ENCODE data around the gene FRMPD1.

FRMPD1 gene

DNA sequence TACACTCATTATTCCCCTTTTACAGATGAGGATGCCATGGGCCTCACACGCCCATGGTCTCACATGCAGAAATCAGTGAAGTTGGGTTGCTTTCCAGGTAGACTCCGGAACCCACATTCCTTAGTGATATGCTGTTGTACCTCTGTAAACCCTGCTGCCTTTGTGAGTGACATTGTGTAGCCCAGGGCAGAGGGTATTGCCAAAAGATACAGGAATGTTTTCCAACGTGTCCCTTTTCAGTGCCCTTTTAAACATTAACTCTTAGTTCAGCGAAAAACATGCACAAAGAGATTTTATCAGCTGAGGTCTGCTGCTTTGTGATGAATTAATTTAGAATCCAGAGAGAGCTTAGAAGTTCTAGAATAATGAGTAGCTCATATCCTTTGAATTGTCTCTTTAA lies 64.5 kb downstream of the FRMPD1 start:
- Histone ChIP-seq H2BK5ac (ENCODE audit: low read length) (no peak overlapping the region), H3K79me2 (ENCODE audit: control insufficient read depth, insufficient read depth, low read length) (no peaks in the 10 kb centered on the region), H4K8ac (ENCODE audit: low read depth, low read length) (no peak overlapping the region), H3K27me3 (ENCODE audit: insufficient read depth, low read length, poor library complexity) (peaks cover 1% of the 10 kb centered on the region), H3K4me2 (ENCODE audit: low read length) (no peak overlapping the region), H2BK120ac (ENCODE audit: low read depth, low read length) (no peak overlapping the region), H3K27ac (ENCODE audit: low read depth, low read length) (no peak overlapping the region), H3K23ac (ENCODE audit: low read length) (no peak overlapping the region), H3K4ac (ENCODE audit: low read depth, low read length) (no peak overlapping the region), H3K18ac (ENCODE audit: low read length) (no peak overlapping the region), H3K36me3 (ENCODE audit: control insufficient read depth, insufficient read depth, low read length) (no peaks in the 10 kb centered on the region), H4K5ac (ENCODE audit: low read length) (no peak overlapping the region), H2BK15ac (replicated peaks; ENCODE audit: low read depth) (no peak overlapping the region), H3K56ac (ENCODE audit: low read length) (no peak overlapping the region), H3K4me1 (ENCODE audit: control insufficient read depth, low read depth, low read length) (no peaks in the 10 kb centered on the region), H3K9ac (ENCODE audit: low read length) (no peak overlapping the region), H2AK5ac (ENCODE audit: low read length) (no peak overlapping the region), H3K4me3 (ENCODE audit: low read length) (no peak overlapping the region), H3K79me1 (ENCODE audit: low read length) (no peaks in the 10 kb centered on the region)
- no peak for DNase-seq
- no CpG with 5 or more reads among the region's 4 CpGs for WGBS (ENCODE audit: extremely low coverage, insufficient coverage, low lambda C conversion rate)

DNA sequence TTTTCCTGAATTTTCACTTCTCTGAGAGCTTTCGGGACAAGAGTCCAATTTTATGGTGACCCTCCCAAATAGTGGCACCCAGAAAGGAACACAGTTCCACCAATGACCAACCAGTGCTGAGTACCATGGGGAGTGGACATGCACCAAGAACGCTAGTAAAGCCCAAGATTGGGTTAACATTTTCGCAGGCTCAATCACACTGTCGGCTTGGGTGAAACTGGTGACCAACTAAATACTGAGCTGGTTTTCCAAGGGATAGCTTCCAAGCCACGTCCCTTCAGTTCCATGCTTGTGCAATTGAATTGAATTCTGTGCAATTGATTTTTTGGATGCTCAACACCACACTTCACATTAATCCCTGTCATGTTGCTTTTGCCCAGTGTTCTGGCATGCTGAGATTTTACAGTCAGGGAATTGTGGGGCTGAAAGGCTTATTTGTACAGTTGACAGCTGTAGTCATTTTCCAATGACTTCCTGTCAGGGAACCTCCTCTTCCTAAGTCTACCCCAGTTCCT lies 65.3 kb downstream of the FRMPD1 start:
- H3K18ac ChIP-seq (ENCODE audit: low read length): no peak overlapping the region
- H3K4me3 ChIP-seq (ENCODE audit: low read length): no peak overlapping the region
- H3K4me1 ChIP-seq (ENCODE audit: control insufficient read depth, low read depth, low read length): no peaks in the 10 kb centered on the region
- no peaks in the 10 kb centered on the region for H3K36me3 ChIP-seq (ENCODE audit: control insufficient read depth, insufficient read depth, low read length)
- no peak overlapping the region for H3K9ac ChIP-seq (ENCODE audit: low read length)
- no peak overlapping the region for H3K56ac ChIP-seq (ENCODE audit: low read length)
- H2BK5ac ChIP-seq (ENCODE audit: low read length): no peak overlapping the region
- H3K27me3 ChIP-seq (ENCODE audit: insufficient read depth, low read length, poor library complexity): peaks cover 1% of the 10 kb centered on the region
- no peak overlapping the region for H4K8ac ChIP-seq (ENCODE audit: low read depth, low read length)
- no peak overlapping the region for H3K23ac ChIP-seq (ENCODE audit: low read length)
- no peak for DNase-seq
- H3K27ac ChIP-seq (ENCODE audit: low read depth, low read length): no peak overlapping the region
- H2BK15ac ChIP-seq (replicated peaks; ENCODE audit: low read depth): no peak overlapping the region
- H3K4me2 ChIP-seq (ENCODE audit: low read length): no peak overlapping the region
- no peak overlapping the region for H3K4ac ChIP-seq (ENCODE audit: low read depth, low read length)
- no peaks in the 10 kb centered on the region for H3K79me2 ChIP-seq (ENCODE audit: control insufficient read depth, insufficient read depth, low read length)
- no peak overlapping the region for H2BK120ac ChIP-seq (ENCODE audit: low read depth, low read length)
- WGBS (ENCODE audit: extremely low coverage, insufficient coverage, low lambda C conversion rate): no CpG with 5 or more reads among the region's 5 CpGs
- H2AK5ac ChIP-seq (ENCODE audit: low read length): no peak overlapping the region
- no peaks in the 10 kb centered on the region for H3K79me1 ChIP-seq (ENCODE audit: low read length)
- H4K5ac ChIP-seq (ENCODE audit: low read length): no peak overlapping the region

DNA sequence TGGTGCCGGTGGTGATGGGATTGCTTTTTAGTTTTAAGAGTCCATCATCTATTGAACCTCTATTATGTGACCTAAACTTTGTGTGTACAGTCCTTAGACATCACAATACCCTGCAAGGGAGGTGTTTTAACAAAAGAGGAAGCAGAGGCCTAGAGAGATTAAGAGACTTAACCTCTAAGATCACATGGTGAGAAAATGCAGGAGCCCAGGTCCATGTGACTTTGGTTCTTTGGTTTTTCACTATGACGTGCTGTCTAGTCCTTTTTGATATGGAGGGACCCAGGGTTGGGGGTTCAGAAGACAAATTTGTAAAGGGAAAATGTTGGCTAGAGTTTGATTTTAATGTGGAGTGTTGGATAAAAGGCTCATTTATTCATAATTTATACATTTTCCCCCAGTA lies 68.8 kb downstream of the FRMPD1 start:
- DNase-seq: no peak
- Histone ChIP-seq H3K4me2 (ENCODE audit: low read length) (no peak overlapping the region), H4K8ac (ENCODE audit: low read depth, low read length) (no peak overlapping the region), H3K56ac (ENCODE audit: low read length) (no peak overlapping the region), H2BK5ac (ENCODE audit: low read length) (no peak overlapping the region), H3K4me1 (ENCODE audit: control insufficient read depth, low read depth, low read length) (no peaks in the 10 kb centered on the region), H2BK120ac (ENCODE audit: low read depth, low read length) (no peak overlapping the region), H3K4ac (ENCODE audit: low read depth, low read length) (no peak overlapping the region), H2AK5ac (ENCODE audit: low read length) (no peak overlapping the region), H3K36me3 (ENCODE audit: control insufficient read depth, insufficient read depth, low read length) (no peaks in the 10 kb centered on the region), H2BK15ac (replicated peaks; ENCODE audit: low read depth) (no peak overlapping the region), H3K27me3 (ENCODE audit: insufficient read depth, low read length, poor library complexity) (peaks cover 1% of the 10 kb centered on the region), H3K79me2 (ENCODE audit: control insufficient read depth, insufficient read depth, low read length) (no peaks in the 10 kb centered on the region), H3K9ac (ENCODE audit: low read length) (no peak overlapping the region), H3K4me3 (ENCODE audit: low read length) (no peak overlapping the region), H3K79me1 (ENCODE audit: low read length) (no peaks in the 10 kb centered on the region), H4K5ac (ENCODE audit: low read length) (no peak overlapping the region), H3K18ac (ENCODE audit: low read length) (no peak overlapping the region), H3K23ac (ENCODE audit: low read length) (no peak overlapping the region), H3K27ac (ENCODE audit: low read depth, low read length) (no peak overlapping the region)
- no CpG with 5 or more reads among the region's 2 CpGs for WGBS (ENCODE audit: extremely low coverage, insufficient coverage, low lambda C conversion rate)

DNA sequence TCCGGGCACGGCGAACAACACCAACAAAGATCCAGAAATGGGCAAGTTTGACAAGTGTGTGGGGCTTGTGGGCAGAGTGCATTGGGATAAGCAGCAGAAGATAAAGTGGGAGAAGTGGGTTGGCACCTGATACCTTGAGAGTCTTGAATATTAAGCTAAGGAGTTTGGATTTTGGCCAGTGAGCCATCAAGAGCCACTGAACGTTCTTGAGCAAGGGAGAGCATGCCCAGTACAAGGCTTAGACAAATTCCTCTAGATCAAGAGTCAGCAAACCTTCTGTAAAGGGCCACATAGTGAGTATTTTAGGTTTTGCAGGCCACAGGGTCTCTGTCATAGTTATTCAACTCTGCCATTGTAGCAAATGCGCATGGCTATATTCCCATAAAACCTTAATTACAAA lies 76.3 kb downstream of the FRMPD1 start:
- Histone ChIP-seq H3K9ac (ENCODE audit: low read length) (no peak overlapping the region), H3K4me1 (ENCODE audit: control insufficient read depth, low read depth, low read length) (no peaks in the 10 kb centered on the region), H3K4ac (ENCODE audit: low read depth, low read length) (no peak overlapping the region), H2BK15ac (replicated peaks; ENCODE audit: low read depth) (no peak overlapping the region), H3K79me2 (ENCODE audit: control insufficient read depth, insufficient read depth, low read length) (no peaks in the 10 kb centered on the region), H4K5ac (ENCODE audit: low read length) (no peak overlapping the region), H2BK120ac (ENCODE audit: low read depth, low read length) (no peak overlapping the region), H4K8ac (ENCODE audit: low read depth, low read length) (no peak overlapping the region), H3K27ac (ENCODE audit: low read depth, low read length) (no peak overlapping the region), H3K23ac (ENCODE audit: low read length) (no peak overlapping the region), H2AK5ac (ENCODE audit: low read length) (no peak overlapping the region), H3K56ac (ENCODE audit: low read length) (no peak overlapping the region), H3K27me3 (ENCODE audit: insufficient read depth, low read length, poor library complexity) (no peaks in the 10 kb centered on the region), H3K79me1 (ENCODE audit: low read length) (no peaks in the 10 kb centered on the region), H3K36me3 (ENCODE audit: control insufficient read depth, insufficient read depth, low read length) (no peaks in the 10 kb centered on the region), H2BK5ac (ENCODE audit: low read length) (no peak overlapping the region), H3K4me2 (ENCODE audit: low read length) (no peak overlapping the region), H3K4me3 (ENCODE audit: low read length) (no peak overlapping the region), H3K18ac (ENCODE audit: low read length) (no peak overlapping the region)
- DNase-seq: no peak
- WGBS (ENCODE audit: extremely low coverage, insufficient coverage, low lambda C conversion rate): no CpG with 5 or more reads among the region's 5 CpGs

DNA sequence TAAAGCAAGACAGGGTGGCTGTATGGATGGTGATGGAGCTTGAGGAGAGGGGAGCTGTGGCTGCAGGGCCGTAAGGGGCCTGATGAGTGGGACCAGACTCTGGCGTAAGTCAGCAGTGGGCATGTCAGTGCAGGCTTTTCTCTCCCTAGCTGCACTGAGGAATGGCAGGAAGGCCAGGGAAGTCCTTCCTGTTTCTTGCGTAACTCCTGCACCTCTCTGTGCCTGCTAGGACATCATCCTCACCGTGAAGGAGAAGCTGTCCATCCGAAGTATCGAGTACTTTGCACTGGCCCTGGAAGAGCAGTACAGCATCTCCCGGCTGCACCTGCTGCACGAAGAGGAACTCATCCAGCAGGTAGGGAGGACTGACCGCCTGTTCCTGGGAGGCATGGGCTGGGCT lies 78.7 kb downstream of the FRMPD1 start:
- no peaks in the 10 kb centered on the region for H3K4me1 ChIP-seq (ENCODE audit: control insufficient read depth, low read depth, low read length)
- no peak overlapping the region for H3K4ac ChIP-seq (ENCODE audit: low read depth, low read length)
- no peak overlapping the region for H2BK120ac ChIP-seq (ENCODE audit: low read depth, low read length)
- no peak for DNase-seq
- no peak overlapping the region for H2BK5ac ChIP-seq (ENCODE audit: low read length)
- H3K27me3 ChIP-seq (ENCODE audit: insufficient read depth, low read length, poor library complexity): no peaks in the 10 kb centered on the region
- H3K79me1 ChIP-seq (ENCODE audit: low read length): no peaks in the 10 kb centered on the region
- WGBS (ENCODE audit: extremely low coverage, insufficient coverage, low lambda C conversion rate): no CpG with 5 or more reads among the region's 9 CpGs
- no peak overlapping the region for H2BK15ac ChIP-seq (replicated peaks; ENCODE audit: low read depth)
- no peak overlapping the region for H3K4me3 ChIP-seq (ENCODE audit: low read length)
- H2AK5ac ChIP-seq (ENCODE audit: low read length): no peak overlapping the region
- no peak overlapping the region for H3K27ac ChIP-seq (ENCODE audit: low read depth, low read length)
- no peak overlapping the region for H4K8ac ChIP-seq (ENCODE audit: low read depth, low read length)
- no peak overlapping the region for H3K23ac ChIP-seq (ENCODE audit: low read length)
- no peak overlapping the region for H4K5ac ChIP-seq (ENCODE audit: low read length)
- no peak overlapping the region for H3K4me2 ChIP-seq (ENCODE audit: low read length)
- no peaks in the 10 kb centered on the region for H3K36me3 ChIP-seq (ENCODE audit: control insufficient read depth, insufficient read depth, low read length)
- no peak overlapping the region for H3K56ac ChIP-seq (ENCODE audit: low read length)
- H3K79me2 ChIP-seq (ENCODE audit: control insufficient read depth, insufficient read depth, low read length): no peaks in the 10 kb centered on the region
- H3K18ac ChIP-seq (ENCODE audit: low read length): no peak overlapping the region
- no peak overlapping the region for H3K9ac ChIP-seq (ENCODE audit: low read length)

DNA sequence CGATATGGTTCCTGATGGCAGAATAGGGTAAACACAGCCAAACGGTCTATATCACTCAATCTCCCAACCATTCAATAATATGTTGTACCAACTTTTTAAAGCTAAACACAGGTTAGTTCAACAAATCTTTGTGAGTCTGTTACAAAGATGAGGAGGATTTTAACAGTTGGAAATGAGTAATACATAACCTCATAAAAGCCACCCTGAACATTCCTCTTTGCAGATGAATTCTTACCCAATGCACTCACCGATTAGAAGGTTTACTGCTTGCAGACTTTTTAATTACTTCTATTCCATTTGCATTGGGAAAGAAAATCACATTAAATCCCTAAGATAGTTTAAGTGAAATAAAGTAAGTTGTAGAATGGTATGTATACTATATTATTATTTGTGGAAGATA lies 79.5 kb downstream of the FRMPD1 start:
- Histone ChIP-seq H3K79me1 (ENCODE audit: low read length) (no peaks in the 10 kb centered on the region), H2BK15ac (replicated peaks; ENCODE audit: low read depth) (no peak overlapping the region), H3K27ac (ENCODE audit: low read depth, low read length) (no peak overlapping the region), H3K18ac (ENCODE audit: low read length) (no peak overlapping the region), H3K9ac (ENCODE audit: low read length) (no peak overlapping the region), H3K79me2 (ENCODE audit: control insufficient read depth, insufficient read depth, low read length) (no peaks in the 10 kb centered on the region), H2AK5ac (ENCODE audit: low read length) (no peak overlapping the region), H3K27me3 (ENCODE audit: insufficient read depth, low read length, poor library complexity) (no peaks in the 10 kb centered on the region), H3K4ac (ENCODE audit: low read depth, low read length) (no peak overlapping the region), H2BK5ac (ENCODE audit: low read length) (no peak overlapping the region), H4K8ac (ENCODE audit: low read depth, low read length) (no peak overlapping the region), H3K4me2 (ENCODE audit: low read length) (no peak overlapping the region), H3K56ac (ENCODE audit: low read length) (no peak overlapping the region), H3K4me1 (ENCODE audit: control insufficient read depth, low read depth, low read length) (no peaks in the 10 kb centered on the region), H2BK120ac (ENCODE audit: low read depth, low read length) (no peak overlapping the region), H3K23ac (ENCODE audit: low read length) (no peak overlapping the region), H3K36me3 (ENCODE audit: control insufficient read depth, insufficient read depth, low read length) (no peaks in the 10 kb centered on the region), H4K5ac (ENCODE audit: low read length) (no peak overlapping the region), H3K4me3 (ENCODE audit: low read length) (no peak overlapping the region)
- DNase-seq: no peak
- WGBS (ENCODE audit: extremely low coverage, insufficient coverage, low lambda C conversion rate): no CpG with 5 or more reads among the region's 3 CpGs
